ENCODE results near the gene CIRBP. TPM values are rescaled to one million over a fixed set of nuclear protein-coding genes. Genes with fewer than 3 reads are reported as not detected.

The CIRBP gene
- total and polyA plus RNA-seq, 9 of the 15 experiments (the other 6 are each of a cell fraction or from before 2014, with no cell fraction given), result 20.5 to 327 (median 176) TPM

DNA sequence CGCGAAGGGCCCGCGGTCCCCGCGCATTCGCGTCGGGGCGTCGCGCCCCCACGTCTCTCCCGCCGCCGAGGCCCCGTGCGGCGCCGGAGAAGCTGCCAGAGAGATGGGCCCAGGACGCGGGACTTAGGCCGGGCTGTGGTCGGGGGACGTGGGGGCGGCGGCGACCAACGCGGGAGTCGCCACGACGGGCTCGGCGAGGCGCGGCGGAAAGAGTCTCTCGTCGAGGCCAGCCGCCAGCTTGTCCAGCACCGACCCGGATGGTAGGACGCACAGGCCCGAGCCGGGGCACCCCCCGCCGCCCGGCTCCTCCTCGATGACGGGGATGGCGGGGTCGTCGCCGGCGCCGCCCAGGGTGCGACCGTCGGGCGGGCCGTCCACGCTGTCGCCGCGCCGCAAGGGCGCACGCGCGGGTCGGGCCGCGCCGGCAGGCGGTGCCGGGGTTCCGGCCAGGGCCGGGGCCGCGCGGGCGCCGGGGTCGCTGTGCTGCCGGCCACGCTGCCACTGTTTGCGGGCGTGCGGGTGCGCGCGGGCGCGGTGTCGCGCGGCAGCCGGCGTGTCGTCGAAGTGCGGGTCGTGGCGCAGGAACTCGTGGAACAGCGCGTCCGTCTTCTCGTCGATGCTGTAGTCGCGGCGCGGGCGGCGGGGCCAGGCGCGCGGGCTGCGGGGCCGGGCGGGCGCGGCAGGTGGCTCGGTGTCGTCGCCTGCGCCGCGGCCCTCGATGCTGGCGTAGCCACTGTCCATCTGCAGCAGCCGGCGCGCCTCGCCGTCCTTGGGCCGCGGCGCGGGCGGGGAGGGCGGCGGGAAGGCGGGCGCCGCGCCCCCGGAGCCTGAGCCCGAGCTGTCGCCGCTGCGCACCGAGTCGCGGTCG, 39.8 kb upstream of the CIRBP start:
- Histone ChIP-seq H3K9me1 (ENCODE audit: control insufficient read depth, insufficient read depth, low read length) (no peaks in the 10 kb centered on the region), H3K27ac (ENCODE audit: extremely low read depth, low read depth, low read length) (no peak overlapping the region), H4K20me1 (replicated peaks; ENCODE audit: control insufficient read depth, insufficient read depth, low read length) (no peaks in the 10 kb centered on the region), H3K4me3 (no peak overlapping the region), H3K4me1 (replicated peaks in 1 of 2; ENCODE audit: control insufficient read depth in 2 of 2, insufficient read depth in 2 of 2, low read length in 2 of 2) (peaks cover 0 to 63% of the 10 kb centered on the region in 2 experiments; a peak in 3 of 5 replicates), H3K79me2 (ENCODE audit: control insufficient read depth, insufficient read depth, low read length) (0 out of 3 replicates have a peak, but pooled peaks cover 3% of the 10 kb centered on the region), H3K9ac (ENCODE audit: insufficient read depth in 1 of 2, low read depth in 2 of 2, low read length in 2 of 2) (no peak overlapping the region), H3K36me3 (ENCODE audit: control insufficient read depth, insufficient read depth, low read length) (peaks cover 63% of the 10 kb centered on the region; the same call in 2 of the 3 replicates), H3K4me2 (ENCODE audit: insufficient read depth, low read length) (no peak overlapping the region), H3K9me3 (replicated peaks; ENCODE audit: control insufficient read depth, insufficient read depth, low read depth, low read length) (no peaks in the 10 kb centered on the region; the same call in 1 of the 2 replicates), H3K27me3 (ENCODE audit: control insufficient read depth in 2 of 2, insufficient read depth in 2 of 2, low read length in 2 of 2) (no peaks in the 10 kb centered on the region), H2AFZ (ENCODE audit: low read depth, low read length) (no peak overlapping the region)
- intact Hi-C loops (cut with micrococcal nuclease) (no loop called here), in situ Hi-C loops (cut with MboI) (loop anchor here (25.0 kb wide), 1 partner anchor 467 kb away; the partner anchor contains the start of gene MISP)
- 98% methylated on average over 22 of the region's 158 CpGs for WGBS (ENCODE audit: insufficient coverage, low coverage, missing lambda C conversion rate)
- BruUV-seq (replicated peaks), result no TSS peak
- ATAC-seq (no peak), FAIRE-seq (no peak), DNase-seq (ENCODE audit: extremely low read depth in 1 of 4, low spot score in 3 of 4) (no peak)
- CTCF ChIA-PET (ENCODE audit: low intra/inter-chr PET ratio), result no interaction called here
- POLR2A ChIA-PET, result no interaction called here
- no peak for TF ChIP-seq CBX8 (IDR thresholded peaks at IDR 0.05; ENCODE audit: borderline replicate concordance, extremely low read depth, low read depth, low read length, poor library complexity, severe bottlenecking)
- TF ChIP-seq FOXO4 (CRISPR knock-in tag; IDR thresholded peaks at IDR 0.05), result no peak
- TF ChIP-seq SNIP1 (IDR thresholded peaks at IDR 0.05; ENCODE audit: low read depth), result no peak
- TF ChIP-seq, protein P1, sequence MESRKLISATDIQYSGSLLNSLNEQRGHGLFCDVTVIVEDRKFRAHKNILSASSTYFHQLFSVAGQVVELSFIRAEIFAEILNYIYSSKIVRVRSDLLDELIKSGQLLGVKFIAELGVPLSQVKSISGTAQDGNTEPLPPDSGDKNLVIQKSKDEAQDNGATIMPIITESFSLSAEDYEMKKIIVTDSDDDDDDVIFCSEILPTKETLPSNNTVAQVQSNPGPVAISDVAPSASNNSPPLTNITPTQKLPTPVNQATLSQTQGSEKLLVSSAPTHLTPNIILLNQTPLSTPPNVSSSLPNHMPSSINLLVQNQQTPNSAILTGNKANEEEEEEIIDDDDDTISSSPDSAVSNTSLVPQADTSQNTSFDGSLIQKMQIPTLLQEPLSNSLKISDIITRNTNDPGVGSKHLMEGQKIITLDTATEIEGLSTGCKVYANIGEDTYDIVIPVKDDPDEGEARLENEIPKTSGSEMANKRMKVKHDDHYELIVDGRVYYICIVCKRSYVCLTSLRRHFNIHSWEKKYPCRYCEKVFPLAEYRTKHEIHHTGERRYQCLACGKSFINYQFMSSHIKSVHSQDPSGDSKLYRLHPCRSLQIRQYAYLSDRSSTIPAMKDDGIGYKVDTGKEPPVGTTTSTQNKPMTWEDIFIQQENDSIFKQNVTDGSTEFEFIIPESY (CRISPR knock-in tag; IDR thresholded peaks at IDR 0.05), result peak; percentile 93
- no peak for TF ChIP-seq ZKSCAN1 (IDR thresholded peaks at IDR 0.05; ENCODE audit: low read depth, low read length)
- peak; percentile 73 for TF ChIP-seq RBM22 (IDR thresholded peaks at IDR 0.05; ENCODE audit: low read depth, low read length, poor library complexity, severe bottlenecking)
- peak; percentile 72 for TF ChIP-seq POLR2G (IDR thresholded peaks at IDR 0.05; ENCODE audit: low read depth, low read length)
- no peak for TF ChIP-seq ATF2 (CRISPR knock-in tag; IDR thresholded peaks at IDR 0.05)
- no peak for TF ChIP-seq ZBTB7A (IDR thresholded peaks at IDR 0.05; ENCODE audit: borderline replicate concordance, control insufficient read depth, low read depth, low read length)

All from K562 (cell line).